Neural progenitor cell (in vitro differentiated cells): ENCODE results near the gene CTSD.

Experiments
- CTCF ChIP-seq: fragments of 200-600 bp; sonication (generic); IDR thresholded peaks from 2 replicates; pipeline ENCODE4 v1.5.1; 2017; ENCODE audit warnings: antibody characterized with exemption, mild to moderate bottlenecking
- EZH2 ChIP-seq: fragments of 200-600 bp; sonication (generic); IDR thresholded peaks from 2 replicates; pipeline ENCODE4 v1.6.1; 2017; ENCODE audit warnings: antibody characterized with exemption, mild to moderate bottlenecking, moderate library complexity

GRCh38 chr11:1786466-1786865, 22.7 kb upstream of the CTSD start:
- TF ChIP-seq CTCF = no peak
- TF ChIP-seq EZH2 = no peak
